ENCODE data around the gene CAPZB.

DNA sequence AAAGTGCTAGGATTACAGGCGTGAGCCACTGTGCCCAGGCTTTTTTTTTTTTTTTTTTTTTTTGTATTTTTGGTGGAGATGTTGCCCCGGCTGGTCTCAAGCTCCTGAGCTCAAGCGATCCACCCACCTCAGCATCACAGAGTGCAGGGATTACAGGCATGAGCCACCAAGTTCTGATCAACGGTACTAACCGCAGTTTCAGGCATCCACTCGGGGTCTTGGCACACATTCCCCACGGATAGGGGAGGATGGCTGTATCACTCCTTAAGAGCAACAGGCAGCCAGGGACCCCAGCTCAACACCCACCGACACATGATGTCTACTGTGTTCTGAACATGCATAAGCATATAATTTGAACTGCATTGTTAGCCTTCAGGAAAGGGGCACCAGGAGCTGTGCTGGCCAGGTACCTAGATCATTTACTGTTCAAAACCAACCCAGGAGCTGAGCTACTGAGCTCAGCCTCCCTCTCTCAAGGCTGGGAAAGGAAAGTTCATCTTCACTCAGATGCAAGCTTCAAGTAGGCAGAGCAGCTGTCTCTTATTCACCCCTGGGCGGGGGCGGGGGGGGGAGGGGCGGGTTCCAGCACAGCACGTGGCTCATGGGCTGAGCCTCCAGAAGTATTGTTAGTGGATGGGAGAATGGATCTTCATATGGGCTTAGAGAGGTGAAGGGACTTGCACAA, 24.7 kb downstream of the CAPZB start:
- TF ChIP-seq GATA3 (IDR thresholded peaks at IDR 0.05; ENCODE audit: low read depth, low read length), result no peak
- no peak for TF ChIP-seq GATA2 (IDR thresholded peaks at IDR 0.05; ENCODE audit: low read depth, low read length)
